ENCODE measurements around the gene ERN2.

ERN2 gene

GRCh38 chr16:23676924-23677480 lies 36.0 kb downstream of the ERN2 start:
- Histone ChIP-seq H3K4me2 (ENCODE audit: low read length) (no peak overlapping the region), H3K27ac (ENCODE audit: low read length) (no peak overlapping the region), H4K20me1 (ENCODE audit: insufficient read depth, low read length) (peaks cover 31% of the 10 kb centered on the region), H2AFZ (ENCODE audit: low read depth, low read length) (no peak overlapping the region), H3K27me3 (ENCODE audit: low read depth, low read length) (peaks cover 5% of the 10 kb centered on the region; the same call in 1 of the 2 replicates), H3K79me2 (ENCODE audit: low read length) (peaks cover 33% of the 10 kb centered on the region), H3K4me1 (ENCODE audit: low read length) (peaks cover 25% of the 10 kb centered on the region), H3K36me3 (replicated peaks; ENCODE audit: low read depth, low read length) (peaks cover 52% of the 10 kb centered on the region), H3K9ac (ENCODE audit: low read length) (no peak overlapping the region), H3K9me3 (ENCODE audit: insufficient read depth, low read length) (no peaks in the 10 kb centered on the region), H3K4me3 (ENCODE audit: low read length) (no peak overlapping the region)
- TF ChIP-seq CTCF (IDR thresholded peaks at IDR 0.05; ENCODE audit: low read depth, low read length): no peak
- no peak for TF ChIP-seq EZH2phosphoT487 (IDR thresholded peaks at IDR 0.05; ENCODE audit: low read depth)

GRCh38 chr16:23673971-23674614 lies 38.9 kb downstream of the ERN2 start:
- TF ChIP-seq CTCF (IDR thresholded peaks at IDR 0.05; ENCODE audit: low read depth, low read length) (no peak), EZH2phosphoT487 (IDR thresholded peaks at IDR 0.05; ENCODE audit: low read depth) (no peak)
- Histone ChIP-seq H3K9me3 (ENCODE audit: insufficient read depth, low read length) (no peaks in the 10 kb centered on the region), H3K79me2 (ENCODE audit: low read length) (peaks cover 14% of the 10 kb centered on the region), H3K4me1 (ENCODE audit: low read length) (peaks cover 40% of the 10 kb centered on the region), H3K36me3 (replicated peaks; ENCODE audit: low read depth, low read length) (peaks cover 48% of the 10 kb centered on the region), H3K4me3 (ENCODE audit: low read length) (no peak overlapping the region), H4K20me1 (ENCODE audit: insufficient read depth, low read length) (peaks cover 32% of the 10 kb centered on the region), H3K27ac (ENCODE audit: low read length) (no peak overlapping the region), H3K4me2 (ENCODE audit: low read length) (no peak overlapping the region), H3K27me3 (ENCODE audit: low read depth, low read length) (peaks cover 15% of the 10 kb centered on the region), H3K9ac (ENCODE audit: low read length) (no peak overlapping the region), H2AFZ (ENCODE audit: low read depth, low read length) (no peak overlapping the region)

- peak; percentile 98 for TF ChIP-seq EZH2phosphoT487 (IDR thresholded peaks at IDR 0.05; ENCODE audit: low read depth)
- TF ChIP-seq CTCF (IDR thresholded peaks at IDR 0.05; ENCODE audit: low read depth, low read length): no peak
- H3K4me3 ChIP-seq (ENCODE audit: low read length): peak overlapping the region; percentile 57
These were observed 42.8 kb downstream of the ERN2 start for GRCh38 chr16:23670137-23670776.

GRCh38 chr16:23668873-23669272 lies 44.1 kb downstream of the ERN2 start:
- Histone ChIP-seq H4K20me1 (ENCODE audit: insufficient read depth, low read length) (peaks cover 59% of the 10 kb centered on the region), H3K36me3 (replicated peaks; ENCODE audit: low read depth, low read length) (peaks cover 84% of the 10 kb centered on the region)

More at GRCh38 chr16:23670137-23670776, 42.8 kb downstream of the ERN2 start:
- Histone ChIP-seq H3K4me1 (ENCODE audit: low read length) (peaks cover 41% of the 10 kb centered on the region), H4K20me1 (ENCODE audit: insufficient read depth, low read length) (peaks cover 54% of the 10 kb centered on the region), H3K36me3 (replicated peaks; ENCODE audit: low read depth, low read length) (peaks cover 83% of the 10 kb centered on the region), H3K4me2 (ENCODE audit: low read length) (peak overlapping the region; percentile 89), H2AFZ (ENCODE audit: low read depth, low read length) (no peak overlapping the region), H3K79me2 (ENCODE audit: low read length) (peaks cover 10% of the 10 kb centered on the region; the same call in 1 of the 2 replicates), H3K9me3 (ENCODE audit: insufficient read depth, low read length) (no peaks in the 10 kb centered on the region), H3K9ac (ENCODE audit: low read length) (no peak overlapping the region), H3K27me3 (ENCODE audit: low read depth, low read length) (peaks cover 23% of the 10 kb centered on the region), H3K27ac (ENCODE audit: low read length) (peak overlapping the region; percentile 38)

More at GRCh38 chr16:23668873-23669272, 44.1 kb downstream of the ERN2 start:
- no peak overlapping the region for H3K27ac ChIP-seq (ENCODE audit: low read length)
- peaks cover 52% of the 10 kb centered on the region for H3K4me1 ChIP-seq (ENCODE audit: low read length)
- no peak overlapping the region for H2AFZ ChIP-seq (ENCODE audit: low read depth, low read length)
- no peak for TF ChIP-seq CTCF (IDR thresholded peaks at IDR 0.05; ENCODE audit: low read depth, low read length)
- TF ChIP-seq EZH2phosphoT487 (IDR thresholded peaks at IDR 0.05; ENCODE audit: low read depth): no peak
- no peak overlapping the region for H3K4me3 ChIP-seq (ENCODE audit: low read length)
- H3K27me3 ChIP-seq (ENCODE audit: low read depth, low read length): peaks cover 23% of the 10 kb centered on the region
- no peaks in the 10 kb centered on the region for H3K9me3 ChIP-seq (ENCODE audit: insufficient read depth, low read length)
- no peak overlapping the region for H3K4me2 ChIP-seq (ENCODE audit: low read length)
- peaks cover 10% of the 10 kb centered on the region; the same call in 1 of the 2 replicates for H3K79me2 ChIP-seq (ENCODE audit: low read length)
- H3K9ac ChIP-seq (ENCODE audit: low read length): no peak overlapping the region
